Measurements from ENCODE around the gene STAP2.

DNA sequence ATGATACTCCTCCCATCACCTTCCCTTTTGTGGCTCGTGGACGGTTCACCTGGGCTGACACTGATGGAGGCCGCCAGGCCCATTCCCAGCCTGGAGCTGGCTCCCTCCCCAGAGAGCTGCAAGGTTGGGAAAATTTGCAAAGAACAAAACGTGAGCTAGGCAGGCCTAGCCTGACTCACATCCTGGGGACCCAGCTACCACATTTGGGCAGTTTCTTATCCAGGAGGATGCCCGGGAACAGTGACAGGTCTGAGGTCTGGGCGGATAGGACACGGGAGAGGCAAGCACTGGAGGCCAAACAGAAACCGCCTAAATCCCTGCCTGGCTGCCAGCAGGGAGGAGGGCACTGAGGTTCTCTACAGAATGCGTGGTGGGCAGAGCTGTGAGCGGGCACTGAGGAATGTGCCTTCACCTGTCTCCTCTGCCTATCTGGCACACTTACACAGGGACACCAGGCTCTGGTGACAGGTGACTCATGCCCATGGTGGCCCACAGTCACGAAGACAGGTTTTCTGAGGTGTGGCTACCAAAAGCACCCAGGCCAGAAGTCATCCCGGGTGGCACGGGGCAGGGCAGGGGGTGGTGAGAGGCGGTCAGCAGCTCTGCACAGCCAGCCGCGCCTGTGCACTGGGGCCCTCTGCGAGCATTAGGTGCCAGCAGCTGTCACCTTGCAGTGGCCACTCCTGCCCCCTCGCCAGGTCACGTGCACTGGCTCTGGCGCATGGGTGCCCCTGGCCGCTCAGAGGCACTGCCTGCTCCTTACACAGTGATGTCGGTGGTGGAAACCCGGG lies 38.6 kb upstream of the STAP2 start:
- TF ChIP-seq, protein P1, sequence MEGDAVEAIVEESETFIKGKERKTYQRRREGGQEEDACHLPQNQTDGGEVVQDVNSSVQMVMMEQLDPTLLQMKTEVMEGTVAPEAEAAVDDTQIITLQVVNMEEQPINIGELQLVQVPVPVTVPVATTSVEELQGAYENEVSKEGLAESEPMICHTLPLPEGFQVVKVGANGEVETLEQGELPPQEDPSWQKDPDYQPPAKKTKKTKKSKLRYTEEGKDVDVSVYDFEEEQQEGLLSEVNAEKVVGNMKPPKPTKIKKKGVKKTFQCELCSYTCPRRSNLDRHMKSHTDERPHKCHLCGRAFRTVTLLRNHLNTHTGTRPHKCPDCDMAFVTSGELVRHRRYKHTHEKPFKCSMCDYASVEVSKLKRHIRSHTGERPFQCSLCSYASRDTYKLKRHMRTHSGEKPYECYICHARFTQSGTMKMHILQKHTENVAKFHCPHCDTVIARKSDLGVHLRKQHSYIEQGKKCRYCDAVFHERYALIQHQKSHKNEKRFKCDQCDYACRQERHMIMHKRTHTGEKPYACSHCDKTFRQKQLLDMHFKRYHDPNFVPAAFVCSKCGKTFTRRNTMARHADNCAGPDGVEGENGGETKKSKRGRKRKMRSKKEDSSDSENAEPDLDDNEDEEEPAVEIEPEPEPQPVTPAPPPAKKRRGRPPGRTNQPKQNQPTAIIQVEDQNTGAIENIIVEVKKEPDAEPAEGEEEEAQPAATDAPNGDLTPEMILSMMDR (IDR thresholded peaks at IDR 0.05): no peak
- TF ChIP-seq POLR2A (IDR thresholded peaks at IDR 0.05) (no peak), POLR2AphosphoS5 (IDR thresholded peaks at IDR 0.05) (no peak)

All from prostate gland (tissue), 2 donors.